ENCODE data around the gene FCHSD1.

FCHSD1 gene

GRCh38 chr5:141681695-141682641 is 30.8 kb upstream of the FCHSD1 start, which contains the start of gene ARAP3:
TSS of gene ARAP3 (minus strand) at chr5:141682230. CDS start at chr5:141680486, 1,744 bp downstream.
- no peak for DNase-seq (ENCODE audit: low read depth)
- TF ChIP-seq, protein P1, sequence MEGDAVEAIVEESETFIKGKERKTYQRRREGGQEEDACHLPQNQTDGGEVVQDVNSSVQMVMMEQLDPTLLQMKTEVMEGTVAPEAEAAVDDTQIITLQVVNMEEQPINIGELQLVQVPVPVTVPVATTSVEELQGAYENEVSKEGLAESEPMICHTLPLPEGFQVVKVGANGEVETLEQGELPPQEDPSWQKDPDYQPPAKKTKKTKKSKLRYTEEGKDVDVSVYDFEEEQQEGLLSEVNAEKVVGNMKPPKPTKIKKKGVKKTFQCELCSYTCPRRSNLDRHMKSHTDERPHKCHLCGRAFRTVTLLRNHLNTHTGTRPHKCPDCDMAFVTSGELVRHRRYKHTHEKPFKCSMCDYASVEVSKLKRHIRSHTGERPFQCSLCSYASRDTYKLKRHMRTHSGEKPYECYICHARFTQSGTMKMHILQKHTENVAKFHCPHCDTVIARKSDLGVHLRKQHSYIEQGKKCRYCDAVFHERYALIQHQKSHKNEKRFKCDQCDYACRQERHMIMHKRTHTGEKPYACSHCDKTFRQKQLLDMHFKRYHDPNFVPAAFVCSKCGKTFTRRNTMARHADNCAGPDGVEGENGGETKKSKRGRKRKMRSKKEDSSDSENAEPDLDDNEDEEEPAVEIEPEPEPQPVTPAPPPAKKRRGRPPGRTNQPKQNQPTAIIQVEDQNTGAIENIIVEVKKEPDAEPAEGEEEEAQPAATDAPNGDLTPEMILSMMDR (IDR thresholded peaks at IDR 0.05; ENCODE audit: control insufficient read depth, extremely low read depth, insufficient read depth): no peak
- H3K4me3 ChIP-seq (ENCODE audit: low read depth, low read length): no peak within 1 kb of the TSS

DNA sequence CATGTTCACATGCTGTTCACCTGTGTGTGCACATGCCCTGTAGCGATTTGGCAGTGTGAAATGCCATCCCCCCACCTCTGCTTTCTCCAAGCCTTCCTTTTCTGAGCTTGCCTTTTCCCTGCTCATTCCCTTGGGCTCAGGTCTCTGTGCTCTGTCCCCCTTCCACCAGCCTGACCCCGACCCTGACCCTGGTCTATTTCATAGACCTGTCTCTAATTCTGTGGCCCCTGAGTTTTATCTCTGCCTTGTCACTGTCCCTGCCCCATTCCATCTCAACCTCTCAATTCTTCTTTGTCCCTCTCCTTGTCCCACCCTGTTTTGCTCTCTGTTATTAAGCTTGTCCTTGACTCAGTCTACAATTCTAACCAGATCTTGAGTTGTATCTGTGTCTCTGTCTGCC is 30.1 kb upstream of the FCHSD1 start:
- H3K4me3 ChIP-seq (ENCODE audit: low read depth, low read length): no peak overlapping the region
- TF ChIP-seq, protein P1 (IDR thresholded peaks at IDR 0.05; ENCODE audit: control insufficient read depth, extremely low read depth, insufficient read depth): no peak
- no peak for DNase-seq (ENCODE audit: low read depth)

GRCh38 chr5:141680751-141681201 is 29.6 kb upstream of the FCHSD1 start:
- H3K4me3 ChIP-seq (ENCODE audit: low read depth, low read length): no peak overlapping the region
- no peak for DNase-seq (ENCODE audit: low read depth)
- TF ChIP-seq, protein P1 (IDR thresholded peaks at IDR 0.05; ENCODE audit: control insufficient read depth, extremely low read depth, insufficient read depth): no peak

DNA sequence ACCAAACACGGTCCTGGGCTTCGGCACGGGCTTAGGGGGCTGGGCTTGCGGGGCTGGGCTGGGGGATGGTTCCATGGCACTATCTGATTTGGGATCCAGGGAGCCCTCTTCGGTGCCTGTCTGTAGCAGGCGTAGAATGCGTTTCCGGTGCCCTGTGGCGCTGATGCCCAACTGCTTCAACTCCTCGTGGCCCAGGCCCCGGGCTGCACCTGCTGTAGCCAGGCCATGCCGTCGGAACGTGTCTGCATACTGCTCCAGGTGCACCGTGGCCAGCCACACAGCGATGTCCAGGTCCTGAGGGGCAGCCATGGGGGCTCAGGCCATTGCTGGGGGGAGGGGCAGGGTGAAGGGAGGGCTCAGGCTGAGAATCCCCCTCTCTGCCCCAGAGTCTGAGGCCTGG is 29.0 kb upstream of the FCHSD1 start:
- H3K4me3 ChIP-seq (ENCODE audit: low read depth, low read length): no peak overlapping the region
- TF ChIP-seq, protein P1 (IDR thresholded peaks at IDR 0.05; ENCODE audit: control insufficient read depth, extremely low read depth, insufficient read depth): no peak
- DNase-seq (ENCODE audit: low read depth): no peak

DNA sequence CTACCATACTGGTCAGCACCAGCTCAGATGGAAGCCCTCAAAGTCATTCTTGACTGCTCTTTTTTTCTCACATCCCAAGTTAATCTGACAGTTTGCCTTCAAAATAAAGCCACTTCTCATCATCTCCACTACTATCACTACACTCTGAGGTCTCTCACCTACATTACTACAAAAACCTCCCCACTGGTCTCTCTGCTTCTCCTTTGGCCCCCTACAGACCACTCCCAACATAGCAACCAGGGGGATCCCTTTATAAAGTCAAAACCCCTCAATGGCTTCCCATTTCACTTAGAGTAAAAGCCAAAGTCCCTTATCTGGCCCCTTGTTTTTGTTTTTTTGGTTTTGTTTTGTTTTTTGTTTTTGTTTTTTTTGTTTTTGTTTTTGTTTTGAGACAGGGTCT is 26.2 kb upstream of the FCHSD1 start:
- TF ChIP-seq, protein P1 (IDR thresholded peaks at IDR 0.05; ENCODE audit: control insufficient read depth, extremely low read depth, insufficient read depth): no peak
- DNase-seq (ENCODE audit: low read depth): no peak
- H3K4me3 ChIP-seq (ENCODE audit: low read depth, low read length): no peak overlapping the region

GRCh38 chr5:141675672-141676071 is 24.5 kb upstream of the FCHSD1 start:
- TF ChIP-seq, protein P1 (IDR thresholded peaks at IDR 0.05; ENCODE audit: control insufficient read depth, extremely low read depth, insufficient read depth): no peak
- H3K4me3 ChIP-seq (ENCODE audit: low read depth, low read length): no peak overlapping the region
- DNase-seq (ENCODE audit: low read depth): no peak

All from LNCaP clone FGC (cell line).